K562 (cell line): ENCODE data around the gene PTH1R.

Source experiments
- FOSL1 ChIP-seq: fragments of 200-800 bp; sonication (Bioruptor generic); conservative IDR thresholded peaks from 2 replicates; pipeline ENCODE4 v1.6.1; 2016; ENCODE audit warnings: missing genetic modification characterization, missing compliant biosample characterization
- ZNF12 ChIP-seq: sonication (generic); formaldehyde crosslinking; IDR thresholded peaks from 2 replicates; pipeline ENCODE4 v1.4.0; 2020; ENCODE audit warnings: mild to moderate bottlenecking, missing genetic modification reagents

GRCh38 chr3:46884427-46884826 is 6.9 kb downstream of the PTH1R start:
- TF ChIP-seq ZNF12 (CRISPR knock-in tag) (no peak), FOSL1 (tag) (no peak)
